ENCODE data around the gene PEX10. TPM values are rescaled to one million over a fixed set of nuclear protein-coding genes. Genes with fewer than 3 reads are reported as not detected.

The PEX10 gene
- total RNA-seq, 4 donors from 2014 or later, result 23.2 to 33.2 (median 27.2) TPM

DNA sequence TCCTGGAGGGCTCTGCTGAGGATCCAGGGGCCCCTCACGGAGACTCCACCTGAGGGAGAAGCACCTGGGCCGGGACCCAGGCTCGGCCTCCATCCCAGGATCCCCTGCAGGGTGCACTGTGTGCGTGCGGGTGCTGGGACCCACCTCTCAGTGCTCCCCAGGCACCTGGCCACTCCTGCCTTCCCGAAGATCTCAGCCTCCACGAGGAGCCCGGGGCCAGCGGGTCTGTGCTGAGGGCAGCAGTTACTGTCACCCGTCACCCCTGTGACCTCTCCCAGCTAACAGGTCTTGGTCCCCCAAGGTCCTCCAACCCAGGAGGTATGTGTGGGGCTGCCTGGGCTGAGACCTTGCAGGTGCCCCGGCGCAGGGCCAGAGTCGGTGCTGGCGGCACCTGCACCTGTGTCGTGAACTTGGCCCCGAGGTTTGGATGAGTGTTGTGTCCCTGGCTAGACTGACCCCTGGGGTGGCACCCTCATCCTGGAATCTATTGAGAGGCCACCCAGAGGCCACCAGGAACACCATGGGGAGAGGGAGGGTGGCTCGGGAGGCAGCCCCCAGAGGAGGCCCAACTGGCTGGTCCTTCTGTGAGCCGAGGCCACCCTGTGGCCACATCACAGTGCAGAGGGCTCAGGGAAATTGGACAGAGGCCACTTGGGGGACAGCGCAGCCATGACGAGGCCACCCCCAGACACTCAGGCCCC is 38.7 kb downstream of the PEX10 start:
- Histone ChIP-seq H3K4me3 (no peak overlapping the region), H3K9me3 (no peaks in the 10 kb centered on the region), H3K36me3 (no peaks in the 10 kb centered on the region), H3K27ac (no peak overlapping the region), H3K4me1 (peaks cover 0 to 13% (median 5%) of the 10 kb centered on the region in 3 donors), H3K27me3 (no peaks in the 10 kb centered on the region)
- TF ChIP-seq POLR2A (IDR thresholded peaks at IDR 0.05), result no peak
- TF ChIP-seq CTCF (IDR thresholded peaks at IDR 0.05), result no peak
- WGBS, 2 donors, result 92 to 94% methylated on average over 7 to 8 of the region's 20 CpGs
- DNase-seq, result no peak
- intact Hi-C loops (cut with DNase I), result no loop called here

DNA sequence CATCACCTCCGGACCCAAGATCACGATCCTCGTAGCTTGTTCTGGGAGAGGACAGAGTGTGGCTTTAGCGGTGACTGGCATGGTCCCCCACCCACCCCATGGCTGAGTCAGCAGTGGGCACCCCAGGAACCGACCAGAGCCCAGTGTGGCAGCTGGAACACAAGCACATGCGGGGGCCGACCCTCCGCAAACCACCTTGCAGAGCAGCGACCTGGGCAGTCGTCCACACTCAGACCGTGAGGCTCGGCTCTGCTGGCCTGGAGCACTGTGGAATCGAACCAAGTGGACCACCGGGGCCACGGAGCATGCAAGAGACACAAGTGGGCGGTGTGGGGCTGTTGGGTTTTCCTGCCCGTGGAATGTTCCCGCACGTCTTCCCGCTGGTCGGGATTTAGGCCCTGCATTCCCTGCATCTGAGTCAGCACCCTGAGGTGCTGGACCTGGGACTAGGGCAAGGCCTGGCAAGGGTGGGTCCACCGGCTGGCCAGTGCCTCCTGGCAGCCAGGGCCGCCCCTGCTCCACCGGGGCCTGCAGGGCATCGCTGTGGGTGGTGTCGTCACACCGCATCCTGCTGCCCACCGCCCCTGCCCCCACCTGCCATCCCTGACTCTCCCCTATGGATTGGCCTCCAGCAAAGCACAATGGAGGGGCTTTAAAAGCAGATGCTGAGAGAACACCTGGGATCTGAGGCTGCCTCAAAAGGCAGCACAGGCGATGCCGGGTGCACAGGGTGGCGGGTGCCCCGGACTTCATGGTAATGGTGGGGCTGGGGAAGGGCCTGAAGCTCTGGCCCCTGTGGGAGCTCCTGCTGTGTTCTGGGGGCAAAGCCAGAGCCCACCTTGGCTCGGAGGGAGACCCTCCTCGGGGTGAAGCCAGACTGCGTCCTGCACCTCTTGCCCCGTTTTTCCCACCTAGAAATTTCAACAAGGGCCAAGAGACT is 39.5 kb downstream of the PEX10 start:
- no peak for TF ChIP-seq POLR2A (IDR thresholded peaks at IDR 0.05)
- TF ChIP-seq CTCF (IDR thresholded peaks at IDR 0.05), result no peak
- no peak for DNase-seq
- no peaks in the 10 kb centered on the region for H3K9me3 ChIP-seq
- no peaks in the 10 kb centered on the region for H3K27me3 ChIP-seq
- no peak overlapping the region for H3K4me3 ChIP-seq
- no peak overlapping the region for H3K27ac ChIP-seq
- intact Hi-C loops (cut with DNase I), result no loop called here
- H3K36me3 ChIP-seq, result no peaks in the 10 kb centered on the region
- 80 to 92% methylated on average over 4 to 5 of the region's 36 CpGs for WGBS, 2 donors
- H3K4me1 ChIP-seq, result peaks cover 0 to 13% (median 5%) of the 10 kb centered on the region in 3 donors

DNA sequence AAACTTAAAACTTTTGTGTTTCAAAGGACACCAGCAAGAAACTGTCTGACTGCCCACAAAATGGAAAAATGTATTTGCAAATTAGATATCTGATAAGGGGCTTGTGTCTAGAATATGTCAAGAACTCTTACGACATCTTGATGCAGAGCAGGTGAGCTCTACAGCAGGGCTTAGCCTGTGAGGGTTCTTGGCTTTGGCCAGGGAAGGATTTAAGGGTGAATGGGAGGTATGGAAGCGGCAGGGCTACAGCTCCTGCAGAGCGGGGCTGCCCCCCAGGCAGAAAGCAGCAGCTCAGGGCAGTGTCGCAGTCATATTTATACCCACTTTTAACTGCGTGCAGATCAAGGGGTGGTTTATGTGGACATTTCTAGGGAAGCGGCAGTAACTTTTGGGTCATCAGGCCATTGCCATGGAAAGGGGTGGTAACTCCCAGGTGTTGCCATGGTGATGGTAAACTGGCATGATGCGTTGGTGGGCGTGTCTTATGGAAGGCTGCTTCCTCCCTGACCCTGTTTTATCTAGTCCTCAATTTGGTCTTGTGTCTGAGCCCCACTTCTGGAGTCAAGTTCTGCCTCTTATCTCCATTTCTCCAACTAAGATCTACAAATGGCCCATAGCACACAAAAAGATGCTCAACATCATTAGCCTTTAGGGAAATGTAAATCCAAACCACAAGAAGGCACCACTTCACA is 44.2 kb downstream of the PEX10 start:
- H3K27me3 ChIP-seq, result no peaks in the 10 kb centered on the region
- WGBS, 2 donors, result 86 to 88% methylated on average over 7 to 8 of the region's 8 CpGs
- H3K4me1 ChIP-seq, result peaks cover 0 to 13% (median 5%) of the 10 kb centered on the region in 3 donors
- no peak for DNase-seq
- H3K4me3 ChIP-seq, result no peak overlapping the region
- H3K27ac ChIP-seq, result no peak overlapping the region
- TF ChIP-seq CTCF (IDR thresholded peaks at IDR 0.05) (no peak), POLR2A (IDR thresholded peaks at IDR 0.05) (no peak)
- intact Hi-C loops (cut with DNase I), result no loop called here
- H3K9me3 ChIP-seq, result peaks cover 0 to 7% (median 0%) of the 10 kb centered on the region in 3 donors
- H3K36me3 ChIP-seq, result no peaks in the 10 kb centered on the region

DNA sequence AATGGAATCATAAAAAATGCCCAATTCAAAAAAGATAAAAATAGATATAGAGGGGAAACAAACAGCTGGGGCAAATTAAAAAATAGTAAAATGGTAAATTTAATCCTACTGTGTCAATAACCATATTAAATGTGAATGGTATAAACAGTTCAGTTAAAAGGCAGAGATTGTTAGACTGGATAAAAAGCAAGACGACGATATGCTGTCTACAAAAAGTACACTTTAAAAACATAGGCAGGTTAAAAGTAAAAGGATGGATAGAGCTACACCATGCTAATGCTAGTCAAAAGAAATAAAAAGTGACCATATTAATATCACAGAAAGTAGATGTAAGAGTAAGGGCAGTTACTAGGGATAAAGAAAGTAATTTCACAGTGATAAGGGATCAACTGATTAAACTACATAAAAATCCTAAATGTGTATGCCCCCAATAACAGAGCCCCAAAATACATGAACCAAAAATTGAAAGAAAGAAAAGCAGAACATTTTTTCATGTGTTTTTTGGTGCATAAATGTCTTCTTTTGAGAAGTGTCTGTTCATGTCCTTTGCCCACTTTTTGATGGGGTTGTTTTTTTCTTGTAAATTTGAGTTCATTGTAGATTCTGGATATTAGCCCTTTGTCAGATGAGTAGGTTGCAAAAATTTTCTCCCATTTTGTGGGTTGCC is 48.4 kb downstream of the PEX10 start:
- 96 to 98% methylated on average over 2 of the region's 2 CpGs for WGBS, 2 donors
- intact Hi-C loops (cut with DNase I), result no loop called here
- no peak overlapping the region for H3K27ac ChIP-seq

More for the DNA sequence above, 48.4 kb downstream of the PEX10 start:
- TF ChIP-seq POLR2A (IDR thresholded peaks at IDR 0.05), result no peak
- TF ChIP-seq CTCF (IDR thresholded peaks at IDR 0.05), result no peak
- no peak for DNase-seq
- Histone ChIP-seq H3K27me3 (no peaks in the 10 kb centered on the region), H3K4me1 (no peaks in the 10 kb centered on the region), H3K9me3 (peaks cover 0 to 9% (median 0%) of the 10 kb centered on the region in 3 donors), H3K4me3 (no peak overlapping the region), H3K36me3 (no peaks in the 10 kb centered on the region)

Data from esophagus squamous epithelium (tissue), 5 donors.